Stimulated activated CD8-positive, alpha-beta memory T cell treated with anti-CD3 and anti-CD28 coated beads, Interleukin-12 subunit alpha, Interleukin-12 subunit beta, amount 100 ng/mL, for 24 hours (primary cell): ENCODE results near the gene ZBTB43.

Source experiments
- DNase-seq: peaks from one replicate; pipeline ENCODE4 v3.0.0-alpha.2; 2020; ENCODE audit errors: extremely low read depth

Gene ZBTB43

GRCh38 chr9:126830827-126831226, 26.0 kb downstream of the ZBTB43 start:
- DNase-seq, result no peak

GRCh38 chr9:126832440-126832839, 27.6 kb downstream of the ZBTB43 start:
- no peak for DNase-seq

- no peak for DNase-seq
Measured at GRCh38 chr9:126833020-126833419, 28.2 kb downstream of the ZBTB43 start.

- no peak for DNase-seq
Measured at GRCh38 chr9:126833710-126834345, 29.0 kb downstream of the ZBTB43 start.

- DNase-seq, result no peak
Measured at GRCh38 chr9:126834672-126835071, 29.8 kb downstream of the ZBTB43 start.

- DNase-seq, result no peak
Measured at GRCh38 chr9:126836216-126836615, 31.4 kb downstream of the ZBTB43 start.

GRCh38 chr9:126838055-126838811, 33.4 kb downstream of the ZBTB43 start:
- DNase-seq, result no peak

GRCh38 chr9:126838895-126839294, 34.1 kb downstream of the ZBTB43 start:
- DNase-seq, result no peak

GRCh38 chr9:126839301-126839700, 34.5 kb downstream of the ZBTB43 start:
- no peak for DNase-seq

- no peak for DNase-seq
Measured at GRCh38 chr9:126842220-126842842, 37.5 kb downstream of the ZBTB43 start.

GRCh38 chr9:126842977-126843799, 38.3 kb downstream of the ZBTB43 start:
- DNase-seq, result no peak

GRCh38 chr9:126844085-126844484, 39.2 kb downstream of the ZBTB43 start:
- no peak for DNase-seq

- no peak for DNase-seq
Measured at GRCh38 chr9:126847051-126847450, 42.2 kb downstream of the ZBTB43 start.

- no peak for DNase-seq
Measured at GRCh38 chr9:126849591-126850225, 44.9 kb downstream of the ZBTB43 start.

- DNase-seq, result no peak
Measured at GRCh38 chr9:126851286-126851880, 46.5 kb downstream of the ZBTB43 start.

GRCh38 chr9:126852086-126852688, 47.3 kb downstream of the ZBTB43 start:
- no peak for DNase-seq

GRCh38 chr9:126853667-126854066, 48.8 kb downstream of the ZBTB43 start:
- no peak for DNase-seq

GRCh38 chr9:126854734-126855133, 49.9 kb downstream of the ZBTB43 start:
- no peak for DNase-seq

GRCh38 chr9:126856326-126856877, 51.6 kb downstream of the ZBTB43 start:
- no peak for DNase-seq

GRCh38 chr9:126857261-126857960, 52.6 kb downstream of the ZBTB43 start:
- DNase-seq, result no peak
